Nephron progenitor cell (in vitro differentiated cells): Measurements from ENCODE around the gene SLC24A4.

Experiments
- DNase-seq: peaks from one replicate; pipeline ENCODE4 v3.0.0; 2021
- H3K27ac Mint-ChIP-seq: 2 replicates; pipeline ENCODE4 v1.8.0; 2021; ENCODE audit warnings: mild to moderate bottlenecking, moderate library complexity, mixed read lengths
- H3K27me3 Mint-ChIP-seq: 2 replicates; pipeline ENCODE4 v1.8.0; 2021; ENCODE audit warnings: mild to moderate bottlenecking, low read depth, mixed read lengths; ENCODE audit not compliant: poor library complexity
- H3K36me3 Mint-ChIP-seq: 2 replicates; pipeline ENCODE4 v1.8.0; 2021; ENCODE audit warnings: low read depth, mixed read lengths
- H3K4me1 Mint-ChIP-seq: 2 replicates; pipeline ENCODE4 v1.8.0; 2021; ENCODE audit warnings: mixed read lengths
- H3K4me3 Mint-ChIP-seq: 2 replicates; pipeline ENCODE4 v1.8.0; 2021; ENCODE audit warnings: mild to moderate bottlenecking, moderate library complexity, mixed read lengths
- H3K9me3 Mint-ChIP-seq: 2 replicates; pipeline ENCODE4 v1.8.0; 2021; ENCODE audit warnings: mild to moderate bottlenecking, moderate library complexity, mixed read lengths
- TF ChIP-seq, protein P1 (sequence below): fragments of 200-600 bp; sonication (generic); IDR thresholded peaks from 2 replicates; pipeline ENCODE4 v1.5.0; 2021; ENCODE audit warnings: antibody characterized with exemption

SLC24A4 gene

DNA sequence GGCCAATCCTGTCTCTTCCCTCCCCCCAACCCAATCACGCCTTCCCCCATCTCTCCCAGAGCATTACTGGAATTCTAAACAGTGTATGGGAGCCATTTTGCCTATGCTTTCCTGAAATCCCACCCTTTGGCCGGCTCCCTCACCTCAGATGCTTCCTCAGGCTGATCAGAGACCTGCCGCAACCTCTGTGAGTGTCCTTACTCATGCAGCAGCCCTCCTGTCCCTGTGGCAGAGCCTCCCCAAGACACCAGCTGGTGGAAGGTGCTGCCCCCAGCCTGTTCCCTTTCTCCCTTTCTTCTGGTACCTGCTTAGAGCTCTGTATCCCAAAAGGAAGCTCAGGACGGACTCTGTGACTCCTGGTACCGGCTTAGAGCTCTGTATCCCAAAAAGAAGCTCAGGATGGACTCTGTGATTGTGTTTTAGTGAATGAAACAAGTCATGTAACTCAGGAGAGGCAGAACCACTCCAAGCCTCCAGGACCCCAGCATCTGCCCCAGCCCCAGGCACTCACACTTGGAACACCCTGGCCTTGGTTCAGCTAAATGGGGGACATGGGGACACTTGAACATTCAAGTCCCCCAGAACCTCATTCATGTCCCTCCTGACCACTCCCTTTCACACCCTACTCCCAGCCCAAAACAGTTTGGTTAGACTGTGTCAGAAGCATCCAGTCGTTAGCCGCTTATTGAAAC lies 161.3 kb downstream of the SLC24A4 start:
- Mint-ChIP-seq H3K9me3 (peaks cover 5% of the 10 kb centered on the region), H3K4me1 (peaks cover 5% of the 10 kb centered on the region), H3K27ac (no peak overlapping the region), H3K27me3 (peaks cover 17% of the 10 kb centered on the region), H3K4me3 (no peak overlapping the region), H3K36me3 (no peaks in the 10 kb centered on the region)
- TF ChIP-seq, protein P1, sequence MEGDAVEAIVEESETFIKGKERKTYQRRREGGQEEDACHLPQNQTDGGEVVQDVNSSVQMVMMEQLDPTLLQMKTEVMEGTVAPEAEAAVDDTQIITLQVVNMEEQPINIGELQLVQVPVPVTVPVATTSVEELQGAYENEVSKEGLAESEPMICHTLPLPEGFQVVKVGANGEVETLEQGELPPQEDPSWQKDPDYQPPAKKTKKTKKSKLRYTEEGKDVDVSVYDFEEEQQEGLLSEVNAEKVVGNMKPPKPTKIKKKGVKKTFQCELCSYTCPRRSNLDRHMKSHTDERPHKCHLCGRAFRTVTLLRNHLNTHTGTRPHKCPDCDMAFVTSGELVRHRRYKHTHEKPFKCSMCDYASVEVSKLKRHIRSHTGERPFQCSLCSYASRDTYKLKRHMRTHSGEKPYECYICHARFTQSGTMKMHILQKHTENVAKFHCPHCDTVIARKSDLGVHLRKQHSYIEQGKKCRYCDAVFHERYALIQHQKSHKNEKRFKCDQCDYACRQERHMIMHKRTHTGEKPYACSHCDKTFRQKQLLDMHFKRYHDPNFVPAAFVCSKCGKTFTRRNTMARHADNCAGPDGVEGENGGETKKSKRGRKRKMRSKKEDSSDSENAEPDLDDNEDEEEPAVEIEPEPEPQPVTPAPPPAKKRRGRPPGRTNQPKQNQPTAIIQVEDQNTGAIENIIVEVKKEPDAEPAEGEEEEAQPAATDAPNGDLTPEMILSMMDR, result no peak
- DNase-seq, result no peak

DNA sequence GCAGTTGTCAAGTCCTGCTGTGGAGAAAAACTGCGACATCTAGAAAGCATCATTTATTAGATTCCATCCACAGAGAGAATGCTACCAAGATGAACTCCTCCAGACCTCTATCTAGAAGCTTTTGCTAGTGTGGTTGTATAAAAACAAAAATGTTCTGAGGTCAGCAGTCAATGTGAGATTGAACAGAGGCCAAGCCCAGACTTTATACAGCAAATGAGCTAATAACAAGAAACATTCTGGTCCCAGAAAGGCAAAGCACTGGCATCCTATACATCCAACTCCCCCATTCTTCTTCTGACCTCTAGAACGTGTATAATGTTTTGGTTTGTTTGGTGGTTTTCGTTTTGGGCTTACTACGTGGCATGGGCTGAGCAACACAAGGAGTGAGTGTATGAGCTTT lies 163.9 kb downstream of the SLC24A4 start:
- H3K9me3 Mint-ChIP-seq, result no peaks in the 10 kb centered on the region
- H3K27me3 Mint-ChIP-seq, result peaks cover 20% of the 10 kb centered on the region
- no peak overlapping the region for H3K4me3 Mint-ChIP-seq
- peaks cover 12% of the 10 kb centered on the region for H3K4me1 Mint-ChIP-seq
- H3K27ac Mint-ChIP-seq, result no peak overlapping the region
- TF ChIP-seq, protein P1, result no peak
- H3K36me3 Mint-ChIP-seq, result no peaks in the 10 kb centered on the region
- no peak for DNase-seq

DNA sequence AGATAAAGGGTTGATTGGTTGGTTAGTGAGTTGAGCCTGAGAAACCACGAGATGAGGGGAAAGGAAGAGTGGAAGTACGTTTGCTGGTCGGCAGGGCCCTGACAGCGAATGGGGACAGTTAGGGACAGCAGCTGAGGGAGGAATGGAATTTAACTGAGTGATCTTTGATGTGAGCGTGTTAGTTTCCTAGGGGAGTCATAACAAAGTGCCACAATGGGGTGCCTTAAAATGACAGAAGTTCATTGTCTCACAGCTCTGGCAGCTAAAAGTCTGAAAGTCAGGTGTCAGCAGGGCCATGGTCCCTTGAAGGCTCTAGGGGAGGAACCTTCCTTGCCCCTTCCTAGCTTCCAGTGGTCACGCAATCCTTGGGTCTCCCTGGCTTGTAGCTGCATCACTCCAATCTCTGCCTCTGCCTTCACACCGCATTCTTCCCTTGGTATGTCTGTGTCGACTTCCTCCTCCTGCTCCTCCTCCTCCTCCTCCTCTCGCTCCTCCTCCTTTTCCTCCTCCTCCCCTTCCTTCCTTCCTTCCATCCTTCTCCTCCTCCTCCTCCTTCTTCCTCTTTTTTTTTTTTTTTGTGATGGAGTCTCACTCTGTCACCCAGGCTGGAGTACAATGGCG lies 164.7 kb downstream of the SLC24A4 start:
- DNase-seq, result no peak
- H3K36me3 Mint-ChIP-seq, result no peaks in the 10 kb centered on the region
- H3K27me3 Mint-ChIP-seq, result peaks cover 20% of the 10 kb centered on the region
- no peak overlapping the region for H3K27ac Mint-ChIP-seq
- TF ChIP-seq, protein P1, result no peak
- no peak overlapping the region for H3K4me3 Mint-ChIP-seq
- H3K4me1 Mint-ChIP-seq, result peaks cover 12% of the 10 kb centered on the region
- no peaks in the 10 kb centered on the region for H3K9me3 Mint-ChIP-seq

DNA sequence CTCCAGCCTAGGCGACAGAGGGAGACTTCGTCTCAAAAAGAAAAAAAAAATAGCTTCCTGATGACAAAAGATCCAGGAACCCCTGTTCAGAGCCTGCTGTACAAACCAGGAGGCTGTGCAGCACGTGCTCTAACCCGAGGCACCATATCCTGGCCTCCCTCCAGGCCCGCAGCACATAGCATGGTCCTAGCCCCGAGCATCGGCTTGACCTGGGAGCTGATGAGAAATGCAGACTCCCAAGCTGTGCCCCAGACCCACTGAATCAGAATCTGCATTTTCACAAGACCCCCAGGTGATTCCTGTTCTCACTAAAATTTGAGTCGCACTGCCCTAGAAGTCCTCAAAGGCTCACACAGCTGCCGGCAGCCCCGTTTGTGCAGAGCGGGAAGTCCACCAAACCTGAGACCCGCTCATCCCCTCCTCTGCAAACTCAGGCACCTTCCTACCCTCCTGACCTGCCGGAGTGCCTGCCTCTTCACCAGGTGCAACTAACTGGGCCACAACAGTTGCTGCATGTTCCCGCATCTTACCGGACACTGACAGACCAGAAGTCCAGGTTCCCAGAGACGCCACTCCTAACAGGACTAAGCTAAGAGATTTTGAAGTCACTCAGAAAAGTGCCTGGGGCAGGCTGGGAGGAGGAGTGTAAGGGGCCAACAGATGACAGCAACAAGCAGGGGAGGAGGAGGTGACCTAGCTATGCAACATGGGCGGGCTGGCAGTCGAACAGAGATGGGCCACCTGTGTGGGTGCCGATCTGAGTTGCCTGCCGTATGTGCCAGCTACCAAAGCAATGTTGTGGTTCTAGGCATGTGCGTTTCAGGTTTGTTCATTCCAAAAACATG lies 166.7 kb downstream of the SLC24A4 start:
- TF ChIP-seq, protein P1, result no peak
- Mint-ChIP-seq H3K36me3 (no peaks in the 10 kb centered on the region), H3K27me3 (peaks cover 22% of the 10 kb centered on the region), H3K9me3 (no peaks in the 10 kb centered on the region), H3K4me1 (peaks cover 12% of the 10 kb centered on the region), H3K27ac (no peak overlapping the region), H3K4me3 (no peak overlapping the region)
- DNase-seq, result no peak

DNA sequence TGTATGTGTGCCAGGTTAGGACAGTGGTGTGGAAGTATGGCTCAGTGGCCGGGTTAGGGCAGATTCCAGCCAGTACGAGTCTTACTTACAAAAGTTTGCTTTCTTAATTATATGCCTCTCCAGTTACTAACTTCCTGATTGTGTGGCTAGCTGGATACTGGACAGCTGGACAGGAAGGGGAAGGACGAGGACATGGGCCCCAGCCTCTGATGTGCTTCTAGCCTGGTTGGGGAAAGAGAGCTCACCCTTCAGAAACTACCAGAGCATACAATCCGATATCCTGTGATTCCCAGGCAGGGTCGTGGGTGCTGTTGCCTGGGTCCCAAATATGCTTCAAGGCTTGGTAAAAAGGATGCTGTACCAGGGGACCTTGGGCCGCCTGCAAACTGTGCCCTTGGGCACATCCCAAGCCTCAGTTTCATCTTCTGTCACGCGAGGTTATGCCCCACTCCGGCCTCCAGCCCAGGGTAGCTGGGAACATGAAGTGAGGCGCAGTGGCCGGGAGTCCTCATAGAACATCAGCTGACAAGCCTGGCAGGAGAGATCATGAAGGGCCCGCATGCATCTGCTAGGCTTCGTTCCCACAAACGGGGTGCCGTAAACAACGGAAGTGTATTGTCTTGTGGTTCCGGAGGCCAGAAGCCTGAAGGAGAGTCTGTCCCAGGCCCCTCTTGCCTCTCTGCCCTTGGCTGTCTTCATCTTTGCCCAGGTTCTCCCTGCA lies 167.4 kb downstream of the SLC24A4 start:
- H3K27ac Mint-ChIP-seq, result no peak overlapping the region
- H3K36me3 Mint-ChIP-seq, result no peaks in the 10 kb centered on the region
- H3K9me3 Mint-ChIP-seq, result no peaks in the 10 kb centered on the region
- TF ChIP-seq, protein P1, result no peak
- H3K27me3 Mint-ChIP-seq, result peaks cover 26% of the 10 kb centered on the region
- DNase-seq, result no peak
- peaks cover 18% of the 10 kb centered on the region for H3K4me1 Mint-ChIP-seq
- no peak overlapping the region for H3K4me3 Mint-ChIP-seq
